H1 (cell line): ENCODE measurements around the gene ACTR3C. TPM values are rescaled to one million over a fixed set of nuclear protein-coding genes. Genes with fewer than 3 reads are reported as not detected.
"Not testable (repeated sequence)": the region's sequence is repeated elsewhere in the genome, so short reads cannot be mapped to it uniquely, and the experiment has no call there.

Source experiments
- CTCF ChIA-PET: fragments of 300-600 bp; sonication (Branson Sonifier 250); formaldehyde crosslinking; loops from one replicate; lab custom pipeline; 2021; ENCODE audit not compliant: partially characterized antibody; lab: Charles Lee
- POLR2A ChIA-PET: fragments of 300-600 bp; sonication (Branson Sonifier 250); formaldehyde crosslinking; loops from one replicate; lab custom pipeline; 2021; ENCODE audit warnings: inconsistent platforms; ENCODE audit not compliant: partially characterized antibody; lab: Charles Lee
- DNase-seq, 2 experiments: peaks; one replicate each; pipeline versions ENCODE4 v3.0.0 to v3.0.0-alpha.2; 2010 to 2022; ENCODE audit warnings: low spot score in 2 of 2, low read depth in 1 of 2, mixed read lengths in 1 of 2
- FAIRE-seq: peaks from 2 replicates; lab custom pipeline; 2011; peaks lifted over from hg19 to GRCh38; lab: Jason Lieb, UNC
- H2AFZ ChIP-seq: 2 replicates; pipeline ENCODE4 v1.8.1; 2012; ENCODE audit warnings: low read length, inconsistent platforms
- H2AK5ac ChIP-seq: 2 replicates; pipeline ENCODE4 v1.6.1; 2013; ENCODE audit warnings: low read depth, low read length
- H2BK120ac ChIP-seq: replicated peaks from 2 replicates; pipeline ENCODE3; 2013; ENCODE audit warnings: low read depth, low read length, inconsistent platforms
- H2BK12ac ChIP-seq: 2 replicates; pipeline ENCODE4 v1.6.1; 2013; ENCODE audit warnings: low read depth, low read length
- H2BK15ac ChIP-seq: 2 replicates; pipeline ENCODE4 v1.6.1; 2013; ENCODE audit warnings: low read length
- H2BK20ac ChIP-seq: 2 replicates; pipeline ENCODE4 v1.6.1; 2013; ENCODE audit warnings: low read length
- H2BK5ac ChIP-seq: 2 replicates; pipeline ENCODE4 v1.6.1; 2013; ENCODE audit warnings: low read depth, low read length
- H3K14ac ChIP-seq: 2 replicates; pipeline ENCODE4 v1.6.1; 2013; ENCODE audit warnings: inconsistent platforms; ENCODE audit not compliant: insufficient read length
- H3K18ac ChIP-seq: 2 replicates; pipeline ENCODE4 v1.6.1; 2013; ENCODE audit warnings: low read length; ENCODE audit errors: extremely low read depth
- H3K23ac ChIP-seq: 2 replicates; pipeline ENCODE4 v1.6.1; 2013; ENCODE audit warnings: inconsistent platforms; ENCODE audit not compliant: insufficient read length
- H3K23me2 ChIP-seq: 2 replicates; pipeline ENCODE4 v1.6.1; 2013; ENCODE audit warnings: low read depth, low read length
- H3K27ac ChIP-seq: 2 replicates; pipeline ENCODE4 v1.6.1; 2011; ENCODE audit warnings: low read depth, low read length, inconsistent platforms
- H3K27me3 ChIP-seq, 4 experiments: replicated peaks in 1 of 4; 1 replicate in 1 of 4; 2 replicates in 3 of 4; pipeline versions ENCODE4 v1.6.1 to v1.8.1; 2011 to 2013; ENCODE audit warnings: low read length in 3 of 4, mild to moderate bottlenecking in 3 of 4, inconsistent platforms in 2 of 4, mixed read lengths in 2 of 4, moderate library complexity in 1 of 4; ENCODE audit not compliant: control insufficient read depth in 3 of 4, insufficient read depth in 3 of 4; ENCODE audit errors: extremely low read depth in 1 of 4
- H3K36me3 ChIP-seq, 4 experiments: 2 replicates each; pipeline versions ENCODE4 v1.6.1 to v1.8.1; 2011 to 2013; ENCODE audit warnings: mild to moderate bottlenecking in 4 of 4, low read length in 3 of 4, moderate library complexity in 2 of 4, control low read depth in 1 of 4, inconsistent platforms in 1 of 4; ENCODE audit not compliant: insufficient read depth in 4 of 4, control insufficient read depth in 2 of 4
- H3K4ac ChIP-seq: replicated peaks from 2 replicates; pipeline ENCODE3; 2013; ENCODE audit warnings: low read length, low read depth, mixed read lengths, inconsistent platforms; ENCODE audit not compliant: insufficient read length
- H3K4me1 ChIP-seq, 4 experiments: replicated peaks in 1 of 4; 1 replicate in 1 of 4; 2 replicates in 3 of 4; pipeline versions ENCODE4 v1.6.1 to v1.8.1; 2011 to 2013; ENCODE audit warnings: low read length in 3 of 4, inconsistent platforms in 2 of 4, mixed read lengths in 1 of 4; ENCODE audit not compliant: insufficient read depth in 4 of 4, control insufficient read depth in 3 of 4
- H3K4me2 ChIP-seq, 2 experiments: 2 replicates each; pipeline versions ENCODE4 v1.6.1 to v1.8.1; 2011 to 2013; ENCODE audit warnings: low read depth in 2 of 2, low read length in 2 of 2, control low read depth in 1 of 2, inconsistent platforms in 1 of 2, mild to moderate bottlenecking in 1 of 2; ENCODE audit not compliant: insufficient read depth in 1 of 2
- H3K4me3 ChIP-seq, 4 experiments: fragments of 200-600, 300-600 bp in 1 of 4; sonication (generic), shearing (Covaris generic), sonication (Bioruptor Twin) in 1 of 4; 2 replicates each; pipeline versions ENCODE4 v1.5.1 to v1.8.1; 2011 to 2016; ENCODE audit warnings: low read length in 4 of 4, low read depth in 3 of 4, control low read depth in 2 of 4, inconsistent platforms in 2 of 4, mild to moderate bottlenecking in 2 of 4, mixed read lengths in 1 of 4, moderate library complexity in 1 of 4; ENCODE audit not compliant: insufficient read depth in 2 of 4; ENCODE audit errors: extremely low read depth in 1 of 4
- H3K56ac ChIP-seq: replicated peaks from 2 replicates; pipeline ENCODE3; 2013; ENCODE audit warnings: low read depth, mild to moderate bottlenecking, mixed read lengths, low read length, inconsistent platforms; ENCODE audit not compliant: insufficient read length
- H3K79me1 ChIP-seq: 2 replicates; pipeline ENCODE4 v1.6.1; 2013; ENCODE audit warnings: low read depth, low read length, control low read depth
- H3K79me2 ChIP-seq, 2 experiments: 2 replicates each; pipeline versions ENCODE4 v1.6.1 to v1.8.1; 2012 to 2013; ENCODE audit warnings: low read length in 2 of 2, mild to moderate bottlenecking in 2 of 2, inconsistent platforms in 1 of 2; ENCODE audit not compliant: insufficient read depth in 2 of 2, control insufficient read depth in 1 of 2
- H3K9ac ChIP-seq, 4 experiments: replicated peaks in 1 of 4; 1 replicate in 1 of 4; 2 replicates in 3 of 4; pipeline versions ENCODE4 v1.6.1 to v1.8.1; 2011 to 2013; ENCODE audit warnings: low read depth in 3 of 4, low read length in 3 of 4, control low read depth in 2 of 4, mild to moderate bottlenecking in 2 of 4, moderate library complexity in 2 of 4, inconsistent platforms in 1 of 4; ENCODE audit errors: extremely low read depth in 1 of 4
- H3K9me3 ChIP-seq, 2 experiments: 2 replicates each; pipeline versions ENCODE4 v1.6.1 to v1.8.1; 2012 to 2013; ENCODE audit warnings: mild to moderate bottlenecking in 2 of 2, moderate library complexity in 2 of 2, control low read depth in 1 of 2, inconsistent platforms in 1 of 2, low read depth in 1 of 2, low read length in 1 of 2, mixed read lengths in 1 of 2; ENCODE audit not compliant: insufficient read depth in 2 of 2
- H4K20me1 ChIP-seq, 2 experiments: replicated peaks in 1 of 2; 2 replicates each; pipeline versions ENCODE3 to v1.8.1; 2011 to 2013; ENCODE audit warnings: inconsistent platforms in 2 of 2, low read length in 2 of 2, mild to moderate bottlenecking in 1 of 2; ENCODE audit not compliant: insufficient read depth in 2 of 2, control insufficient read depth in 1 of 2
- H4K5ac ChIP-seq: 2 replicates; pipeline ENCODE4 v1.6.1; 2013; ENCODE audit warnings: low read length, low read depth, mixed read lengths, inconsistent platforms; ENCODE audit not compliant: insufficient read length
- H4K8ac ChIP-seq: 2 replicates; pipeline ENCODE4 v1.8.0; 2013; ENCODE audit warnings: mild to moderate bottlenecking, moderate library complexity, low read length, inconsistent platforms; ENCODE audit not compliant: insufficient read depth; ENCODE audit errors: extremely low read depth
- H4K91ac ChIP-seq: replicated peaks from 2 replicates; pipeline ENCODE3; 2013; ENCODE audit warnings: low read length, mixed read lengths, inconsistent platforms; ENCODE audit not compliant: insufficient read length
- CTCF ChIP-seq, 3 experiments: IDR thresholded peaks; 1 replicate in 2 of 3; 2 replicates in 1 of 3; pipeline versions ENCODE4 v1.5.1 to v1.6.1; 2011; ENCODE audit warnings: low read length in 3 of 3, mild to moderate bottlenecking in 3 of 3, inconsistent platforms in 2 of 3, low read depth in 1 of 3, moderate library complexity in 1 of 3; ENCODE audit not compliant: insufficient read depth in 1 of 3; ENCODE audit errors: control extremely low read depth in 1 of 3
- RAD21 ChIP-seq, 2 experiments: IDR thresholded peaks in 1 of 2; conservative IDR thresholded peaks in 1 of 2; 2 replicates each; pipeline ENCODE4 v1.6.1; 2011; ENCODE audit warnings: low read depth in 2 of 2, low read length in 2 of 2, improper control_type of control experiment in 1 of 2, inconsistent platforms in 1 of 2, mild to moderate bottlenecking in 1 of 2, moderate library complexity in 1 of 2
- WGBS, 2 experiments: shearing (Covaris generic) in 1 of 2; methylation state at CpG; one replicate each; pipeline versions ENCODE4 v1.1.6 to v1.1.7; 2013 to 2015; ENCODE audit warnings: low lambda C conversion rate in 2 of 2, mixed read lengths in 2 of 2, inconsistent platforms in 1 of 2, low coverage in 1 of 2, missing lambda C conversion rate in 1 of 2; ENCODE audit not compliant: insufficient replicate concordance in 2 of 2, insufficient coverage in 1 of 2, insufficient read length in 1 of 2; ENCODE audit errors: extremely low coverage in 1 of 2, missing lambda C conversion rate in 1 of 2; 5-methylcytosine and 5-hydroxymethylcytosine counted together
- polyA plus RNA-seq, 7 experiments: library from polyadenylated mRNA; depleted of rRNA in 3 of 7; stranded (reverse) in 5 of 7; unstranded in 2 of 7; fragments of >200 nt in 5 of 7; fragments of 200-250 nt in 2 of 7; gene quantifications; 1 replicate in 5 of 7; 2 replicates in 1 of 7; 4 replicates in 1 of 7; pipeline versions ENCODE4 v1.2.1 to v1.2.3, GENCODE V29; 2011 to 2013; ENCODE audit warnings: missing spikeins in 2 of 7, mixed read lengths in 2 of 7
- total RNA-seq: library from RNA; stranded (reverse); fragmentation: NEBNext Ultra II Directional; extraction: Animal tissue kit (Norgen Biotek cat#: 25700); gene quantifications from 2 replicates; pipeline ENCODE4 v1.2.1, GENCODE V29; 2021

ACTR3C gene
- total and polyA plus RNA-seq, 2 of the 8 experiments (the other 6 are each of a cell fraction or from before 2014, with no cell fraction given): 1.5 TPM; not detected in 1

GRCh38 chr7:150222083-150222972, 101.0 kb downstream of the ACTR3C start:
- H3K23me2 ChIP-seq, CTCF ChIA-PET, H3K18ac ChIP-seq: not testable (repeated sequence)
- TF ChIP-seq CTCF (IDR thresholded peaks at IDR 0.05; ENCODE audit: control extremely low read depth in 1 of 3, insufficient read depth in 1 of 3, low read depth in 1 of 3, low read length in 3 of 3): peak in 2 of 3 experiments; percentile 9 to 10; a peak in 2 of 4 replicates
- peak; percentile 37 to 44; a peak in 3 of 4 replicates for TF ChIP-seq RAD21 (IDR thresholded peaks at IDR 0.05 in 1 of 2, conservative IDR thresholded peaks at IDR 0.05 in 1 of 2; ENCODE audit: low read depth in 2 of 2, low read length in 2 of 2)
- TF ChIP-seq, all 59 proteins: peak for 2; not testable (repeated sequence) for 57
- H2BK5ac ChIP-seq, H3K4me1 ChIP-seq, H3K4me2 ChIP-seq, DNase-seq, H3K36me3 ChIP-seq, H3K56ac ChIP-seq, H2BK15ac ChIP-seq, H3K9me3 ChIP-seq, H3K79me2 ChIP-seq, H2BK12ac ChIP-seq, H2AK5ac ChIP-seq, H3K23ac ChIP-seq, H2BK20ac ChIP-seq, H2AFZ ChIP-seq, H4K5ac ChIP-seq, H3K9ac ChIP-seq, H4K20me1 ChIP-seq, H3K27ac ChIP-seq, H3K79me1 ChIP-seq, H3K4ac ChIP-seq, POLR2A ChIA-PET, H3K14ac ChIP-seq, H4K91ac ChIP-seq, H4K8ac ChIP-seq, H3K4me3 ChIP-seq, H2BK120ac ChIP-seq: not testable (repeated sequence)
- peak; percentile 13 for FAIRE-seq
- WGBS, 2 experiments: 74% methylated on average over 11 of the region's 11 CpGs; no CpG with 5 or more reads in 1 of the 2 experiments
- H3K27me3 ChIP-seq: peaks cover 8 to 21% (median 20%) of the 10 kb centered on the region in 4 experiments
